DOHH2 (cell line): ENCODE results near the gene ITIH5.
"Not testable (repeated sequence)": the region's sequence is repeated elsewhere in the genome, so short reads cannot be mapped to it uniquely, and the experiment has no call there.

ENCODE experiments used
- H3F3A ChIP-seq: fragments of 200-600 bp; sonication (generic), shearing (Covaris generic); 2 replicates; pipeline ENCODE4 v1.6.0; 2016; ENCODE audit warnings: antibody characterized with exemption, mild to moderate bottlenecking; ENCODE audit not compliant: control insufficient read depth, insufficient read depth
- H3K27ac ChIP-seq: fragments of 200-600 bp; sonication (generic); 2 replicates; pipeline ENCODE4 v1.5.1; 2014; ENCODE audit warnings: low read depth, mild to moderate bottlenecking, low read length, moderate library complexity
- H3K27me3 ChIP-seq: fragments of 200-600 bp; sonication (generic); 2 replicates; pipeline ENCODE4 v1.6.1; 2014; ENCODE audit warnings: mild to moderate bottlenecking, low read length, mixed read lengths; ENCODE audit not compliant: control insufficient read depth
- H3K36me3 ChIP-seq: fragments of 200-600 bp; sonication (generic); 2 replicates; pipeline ENCODE4 v1.6.1; 2014; ENCODE audit warnings: mild to moderate bottlenecking, low read length, moderate library complexity, mixed read lengths; ENCODE audit not compliant: control insufficient read depth
- H3K4me1 ChIP-seq: fragments of 200-600 bp; sonication (generic); 2 replicates; pipeline ENCODE4 v1.6.1; 2014; ENCODE audit warnings: mild to moderate bottlenecking, low read length, mixed read lengths; ENCODE audit not compliant: control insufficient read depth
- H3K4me2 ChIP-seq: fragments of 200-600 bp; sonication (generic); 2 replicates; pipeline ENCODE4 v1.6.0; 2014; ENCODE audit warnings: mild to moderate bottlenecking, low read length, moderate library complexity
- H3K4me3 ChIP-seq: fragments of 200-600 bp; sonication (generic); 2 replicates; pipeline ENCODE4 v1.5.1; 2014; ENCODE audit warnings: mild to moderate bottlenecking, low read length, mixed read lengths
- H3K79me2 ChIP-seq: fragments of 200-600 bp; sonication (generic); 2 replicates; pipeline ENCODE4 v1.6.1; 2014; ENCODE audit warnings: mild to moderate bottlenecking, low read length, mixed read lengths; ENCODE audit not compliant: control insufficient read depth
- H3K9me2 ChIP-seq: fragments of 200-600 bp; sonication (generic); replicated peaks from 2 replicates; pipeline ENCODE4 v1.6.1; 2014; ENCODE audit warnings: mild to moderate bottlenecking, low read length, mixed read lengths; ENCODE audit not compliant: control insufficient read depth
- H3K9me3 ChIP-seq: fragments of 200-600 bp; sonication (generic); 2 replicates; pipeline ENCODE4 v1.6.1; 2014; ENCODE audit warnings: antibody characterized with exemption, low read length, mixed read lengths; ENCODE audit not compliant: control insufficient read depth, insufficient read depth
- H4K20me1 ChIP-seq: fragments of 200-600 bp; sonication (generic); 2 replicates; pipeline ENCODE4 v1.6.0; 2014; ENCODE audit warnings: low read depth, mild to moderate bottlenecking, antibody characterized with exemption, low read length, moderate library complexity; ENCODE audit not compliant: control insufficient read depth, insufficient read depth
- CTCF ChIP-seq: fragments of 200-600 bp; sonication (generic); IDR thresholded peaks from one replicate; pipeline ENCODE4 v1.5.1; 2014; ENCODE audit warnings: antibody characterized with exemption, mild to moderate bottlenecking, low read depth, low read length; ENCODE audit not compliant: poor library complexity, severe bottlenecking
- EZH2phosphoT487 ChIP-seq: fragments of 200-600 bp; sonication (generic); IDR thresholded peaks from 2 replicates; pipeline ENCODE4 v1.6.1; 2017; ENCODE audit warnings: borderline replicate concordance, mild to moderate bottlenecking, antibody characterized with exemption, low read length, moderate library complexity, mixed read lengths

ITIH5 gene

GRCh38 chr10:7666253-7667023 lies at the start of gene ITIH5:
Gene ITIH5 (minus strand): TSS chr10:7666966. CDS start chr10:7666892, 74 bp downstream.
- TF ChIP-seq EZH2phosphoT487 (no peak), CTCF (no peak)
- no peaks in the 10 kb centered on the region for H3K4me1 ChIP-seq
- H3K4me3 ChIP-seq, result no peak within 1 kb of the TSS
- no peaks in the 10 kb centered on the region for H3K9me2 ChIP-seq
- no peak within 1 kb of the TSS for H3K4me2 ChIP-seq
- no peaks in the 10 kb centered on the region for H3K79me2 ChIP-seq
- H3K27me3 ChIP-seq, result peaks cover 4% of the 10 kb centered on the region; the same call in 1 of the 2 replicates
- H3F3A ChIP-seq, result no peaks in the 10 kb centered on the region
- H3K9me3 ChIP-seq, result no peaks in the 10 kb centered on the region
- H3K36me3 ChIP-seq, result no peaks in the 10 kb centered on the region
- H3K27ac ChIP-seq, result no peak within 1 kb of the TSS
- no peaks in the 10 kb centered on the region; the same call in 1 of the 2 replicates for H4K20me1 ChIP-seq

- no peaks in the 10 kb centered on the region for H3K9me2 ChIP-seq
- no peak overlapping the region for H3K4me3 ChIP-seq
- no peaks in the 10 kb centered on the region for H3F3A ChIP-seq
- H3K4me2 ChIP-seq, result no peak overlapping the region
- H3K27me3 ChIP-seq, result no peaks in the 10 kb centered on the region
- H3K9me3 ChIP-seq, result no peaks in the 10 kb centered on the region
- no peaks in the 10 kb centered on the region for H3K4me1 ChIP-seq
- no peaks in the 10 kb centered on the region for H3K79me2 ChIP-seq
- H4K20me1 ChIP-seq, result no peaks in the 10 kb centered on the region
- TF ChIP-seq CTCF, result no peak
- no peak for TF ChIP-seq EZH2phosphoT487
- no peaks in the 10 kb centered on the region for H3K36me3 ChIP-seq
- H3K27ac ChIP-seq, result no peak overlapping the region
Observed at GRCh38 chr10:7715515-7715914, 48.7 kb upstream of the ITIH5 start.

GRCh38 chr10:7711075-7711474 lies 44.3 kb upstream of the ITIH5 start:
- H3K9me2 ChIP-seq, H3K36me3 ChIP-seq, H3K27ac ChIP-seq, H3K4me1 ChIP-seq, H3F3A ChIP-seq, H4K20me1 ChIP-seq, H3K4me3 ChIP-seq, H3K9me3 ChIP-seq, H3K4me2 ChIP-seq, H3K27me3 ChIP-seq, H3K79me2 ChIP-seq: not testable (repeated sequence)

- no peak overlapping the region for H3K27ac ChIP-seq
- no peaks in the 10 kb centered on the region for H3F3A ChIP-seq
- H3K36me3 ChIP-seq, result no peaks in the 10 kb centered on the region
- no peak for TF ChIP-seq CTCF
- TF ChIP-seq EZH2phosphoT487, result no peak
- H3K79me2 ChIP-seq, result no peaks in the 10 kb centered on the region
- H3K4me1 ChIP-seq, result no peaks in the 10 kb centered on the region
- H3K27me3 ChIP-seq, result peaks cover 3% of the 10 kb centered on the region
- no peaks in the 10 kb centered on the region for H3K9me3 ChIP-seq
- H3K9me2 ChIP-seq, result no peaks in the 10 kb centered on the region
- H3K4me3 ChIP-seq, result no peak overlapping the region
- H3K4me2 ChIP-seq, result no peak overlapping the region
- no peaks in the 10 kb centered on the region for H4K20me1 ChIP-seq
Observed at GRCh38 chr10:7710446-7710845, 43.7 kb upstream of the ITIH5 start.
